Glutamatergic neuron (in vitro differentiated cells): Measurements from ENCODE around the gene TNF. TPM values are rescaled to one million over a fixed set of nuclear protein-coding genes. Genes with fewer than 3 reads are reported as not detected.

Source experiments
- DNase-seq: peaks from one replicate; pipeline ENCODE4 v3.0.0; 2022
- H3K27ac Mint-ChIP-seq: one replicate; pipeline ENCODE4 v1.8.0; 2020; ENCODE audit warnings: mild to moderate bottlenecking, mixed read lengths, inconsistent platforms; ENCODE audit not compliant: unreplicated experiment
- H3K27me3 Mint-ChIP-seq: one replicate; pipeline ENCODE4 v1.8.0; 2020; ENCODE audit warnings: mild to moderate bottlenecking, moderate library complexity, mixed read lengths, inconsistent platforms; ENCODE audit not compliant: unreplicated experiment
- H3K36me3 Mint-ChIP-seq: one replicate; pipeline ENCODE4 v1.8.0; 2020; ENCODE audit warnings: mild to moderate bottlenecking, mixed read lengths, inconsistent platforms; ENCODE audit not compliant: unreplicated experiment
- H3K4me1 Mint-ChIP-seq: one replicate; pipeline ENCODE4 v1.8.0; 2020; ENCODE audit warnings: mild to moderate bottlenecking, low read depth, mixed read lengths, inconsistent platforms; ENCODE audit not compliant: unreplicated experiment
- H3K4me3 Mint-ChIP-seq: one replicate; pipeline ENCODE4 v1.8.0; 2020; ENCODE audit warnings: mild to moderate bottlenecking, mixed read lengths, inconsistent platforms; ENCODE audit not compliant: unreplicated experiment
- H3K9me3 Mint-ChIP-seq: one replicate; pipeline ENCODE4 v1.8.0; 2020; ENCODE audit warnings: mild to moderate bottlenecking, moderate library complexity, mixed read lengths, inconsistent platforms; ENCODE audit not compliant: unreplicated experiment
- long read RNA-seq: library from polyadenylated mRNA; unstranded; transcript quantifications from one replicate; pipeline ENCODE4 v2.0.0, GENCODE V29; 2020; ENCODE audit not compliant: unreplicated experiment
- total RNA-seq: library from RNA; stranded (reverse); fragmentation: NEBNext Ultra II Directional; extraction: Animal tissue kit (Norgen Biotek cat#: 25700); gene quantifications from one replicate; pipeline ENCODE4 v1.2.1, GENCODE V29; 2021; ENCODE audit not compliant: unreplicated experiment
- TF ChIP-seq, protein P1 (sequence below): fragments of 200-600 bp; sonication (generic); IDR thresholded peaks from one replicate; pipeline ENCODE4 v1.5.0; 2021; ENCODE audit not compliant: partially characterized antibody, unreplicated experiment

TNF gene
- not detected for total RNA-seq
- long read RNA-seq = 0 reads

GRCh38 chr6:31575335-31575901, at the start of gene TNF:
Gene TNF, plus strand, starts transcription at chr6:31575565. Its CDS starts 177 bp downstream, at chr6:31575742.
- H3K4me3 Mint-ChIP-seq = peak within 1 kb of the TSS; percentile 7
- DNase-seq = no peak
- no peaks in the 10 kb centered on the region for H3K36me3 Mint-ChIP-seq
- TF ChIP-seq, protein P1, sequence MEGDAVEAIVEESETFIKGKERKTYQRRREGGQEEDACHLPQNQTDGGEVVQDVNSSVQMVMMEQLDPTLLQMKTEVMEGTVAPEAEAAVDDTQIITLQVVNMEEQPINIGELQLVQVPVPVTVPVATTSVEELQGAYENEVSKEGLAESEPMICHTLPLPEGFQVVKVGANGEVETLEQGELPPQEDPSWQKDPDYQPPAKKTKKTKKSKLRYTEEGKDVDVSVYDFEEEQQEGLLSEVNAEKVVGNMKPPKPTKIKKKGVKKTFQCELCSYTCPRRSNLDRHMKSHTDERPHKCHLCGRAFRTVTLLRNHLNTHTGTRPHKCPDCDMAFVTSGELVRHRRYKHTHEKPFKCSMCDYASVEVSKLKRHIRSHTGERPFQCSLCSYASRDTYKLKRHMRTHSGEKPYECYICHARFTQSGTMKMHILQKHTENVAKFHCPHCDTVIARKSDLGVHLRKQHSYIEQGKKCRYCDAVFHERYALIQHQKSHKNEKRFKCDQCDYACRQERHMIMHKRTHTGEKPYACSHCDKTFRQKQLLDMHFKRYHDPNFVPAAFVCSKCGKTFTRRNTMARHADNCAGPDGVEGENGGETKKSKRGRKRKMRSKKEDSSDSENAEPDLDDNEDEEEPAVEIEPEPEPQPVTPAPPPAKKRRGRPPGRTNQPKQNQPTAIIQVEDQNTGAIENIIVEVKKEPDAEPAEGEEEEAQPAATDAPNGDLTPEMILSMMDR = no peak
- no peak within 1 kb of the TSS for H3K27ac Mint-ChIP-seq
- H3K4me1 Mint-ChIP-seq = peaks cover 3% of the 10 kb centered on the region
- peaks cover 10% of the 10 kb centered on the region for H3K27me3 Mint-ChIP-seq
- H3K9me3 Mint-ChIP-seq = peaks cover 10% of the 10 kb centered on the region

- DNase-seq = no peak
- TF ChIP-seq, protein P1 = no peak
- peaks cover 8% of the 10 kb centered on the region for H3K36me3 Mint-ChIP-seq
- H3K4me1 Mint-ChIP-seq = peaks cover 3% of the 10 kb centered on the region
- H3K27ac Mint-ChIP-seq = no peak overlapping the region
- peaks cover 6% of the 10 kb centered on the region for H3K27me3 Mint-ChIP-seq
- no peak overlapping the region for H3K4me3 Mint-ChIP-seq
- no peaks in the 10 kb centered on the region for H3K9me3 Mint-ChIP-seq
Observed at GRCh38 chr6:31525932-31526591, 49.3 kb upstream of the TNF start.

DNA sequence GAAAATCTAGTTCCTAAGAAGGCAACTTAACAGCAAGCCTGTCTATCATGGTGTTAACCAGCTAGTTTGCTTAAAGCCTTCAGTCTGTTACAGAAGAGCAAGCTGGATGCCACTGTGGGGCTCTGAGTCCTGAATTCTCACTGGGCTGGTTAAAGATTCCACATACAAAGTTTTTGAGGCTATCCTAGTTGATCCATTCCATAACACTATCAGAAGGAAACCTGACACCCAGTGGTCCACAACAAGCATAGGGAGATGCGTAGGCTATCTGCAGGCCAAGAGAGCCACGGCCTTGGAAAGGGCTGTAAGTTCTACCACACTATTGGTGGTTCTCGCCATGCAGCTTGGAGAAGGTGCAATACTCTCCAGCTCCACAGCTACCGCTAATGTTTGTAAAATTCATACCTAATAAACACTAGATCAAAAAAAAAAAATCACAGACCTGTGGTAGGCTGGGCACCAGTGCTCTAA, 47.0 kb upstream of the TNF start:
- Mint-ChIP-seq H3K4me3 (no peak overlapping the region), H3K9me3 (no peaks in the 10 kb centered on the region), H3K36me3 (peaks cover 8% of the 10 kb centered on the region), H3K27ac (no peak overlapping the region), H3K4me1 (peaks cover 3% of the 10 kb centered on the region), H3K27me3 (peaks cover 6% of the 10 kb centered on the region)
- DNase-seq = no peak
- TF ChIP-seq, protein P1 = no peak

- Mint-ChIP-seq H3K27ac (no peak within 1 kb of the TSS), H3K36me3 (peaks cover 8% of the 10 kb centered on the region), H3K4me3 (no peak within 1 kb of the TSS), H3K4me1 (peaks cover 3% of the 10 kb centered on the region), H3K27me3 (peaks cover 6% of the 10 kb centered on the region), H3K9me3 (no peaks in the 10 kb centered on the region)
- TF ChIP-seq, protein P1 = no peak
- DNase-seq = no peak
Observed at GRCh38 chr6:31528821-31529328, 46.5 kb upstream of the TNF start, which contains the start of gene MCCD1. Gene MCCD1, plus strand, starts transcription at chr6:31528962. Its CDS starts 53 bp downstream, at chr6:31529015.
